Esophagus muscularis mucosa (tissue), 4 donors: ENCODE data around the gene RIPPLY2. TPM values are rescaled to one million over a fixed set of nuclear protein-coding genes. Genes with fewer than 3 reads are reported as not detected.

Source experiments
- DNase-seq: peaks from one replicate; pipeline ENCODE4 v3.0.0-alpha.2; 2017; ENCODE audit errors: extremely low spot score
- H3K27ac ChIP-seq, 4 donors: fragments of 200-600 bp; sonication (generic); replicated peaks in 1 of 4; 1 replicate in 3 of 4; 2 replicates in 1 of 4; pipeline ENCODE4 v1.5.1; 2016 to 2019; ENCODE audit warnings: mild to moderate bottlenecking in 1 of 4
- H3K27me3 ChIP-seq, 4 donors: fragments of 200-600 bp; sonication (generic); one replicate each; pipeline versions ENCODE4 v1.5.1 to v1.6.0; 2016 to 2019
- H3K36me3 ChIP-seq, 4 donors: fragments of 200-600 bp; sonication (generic); one replicate each; pipeline ENCODE4 v1.5.1; 2016 to 2019
- H3K4me1 ChIP-seq, 4 donors: fragments of 200-600 bp; sonication (generic); one replicate each; pipeline ENCODE4 v1.5.1; 2016 to 2019
- H3K4me3 ChIP-seq, 4 donors: fragments of 200-600 bp; sonication (generic); 1 replicate in 2 of 4; 2 replicates in 2 of 4; pipeline ENCODE4 v1.5.1; 2016 to 2019; ENCODE audit warnings: mild to moderate bottlenecking in 4 of 4, moderate library complexity in 1 of 4
- H3K9me3 ChIP-seq, 4 donors: fragments of 200-600 bp; sonication (generic); 1 replicate in 3 of 4; 2 replicates in 1 of 4; pipeline ENCODE4 v1.5.1; 2016 to 2019
- CTCF ChIP-seq, 3 experiments: fragments of 200-600 bp in 2 of 3; fragments of 450-650 bp in 1 of 3; sonication (generic) in 2 of 3; IDR thresholded peaks; one replicate each; pipeline ENCODE4 v1.5.1; 2017 to 2019; ENCODE audit warnings: antibody characterized with exemption in 3 of 3, mild to moderate bottlenecking in 2 of 3, moderate library complexity in 1 of 3
- EP300 ChIP-seq: sonication (generic); formaldehyde crosslinking; IDR thresholded peaks from one replicate; pipeline ENCODE4 v1.6.1; 2017; ENCODE audit warnings: antibody characterized with exemption
- POLR2A ChIP-seq: fragments of 450-650 bp; IDR thresholded peaks from one replicate; pipeline ENCODE4 v1.6.1; 2017; ENCODE audit warnings: antibody characterized with exemption, moderate library complexity, mild to moderate bottlenecking, low read depth
- POLR2AphosphoS5 ChIP-seq, 2 donors: sonication (generic); formaldehyde crosslinking; IDR thresholded peaks; one replicate each; pipeline ENCODE4 v1.6.1; 2017; ENCODE audit warnings: antibody characterized with exemption in 2 of 2
- WGBS: methylation state at CpG from one replicate; pipeline ENCODE4 v1.1.5; 2018; 5-methylcytosine and 5-hydroxymethylcytosine counted together
- intact Hi-C: fragments of 100-400 bp; cut with DNase I; formaldehyde crosslinking; loops from one replicate; pipeline ENCODE4 v1.15.1; 2023
- total RNA-seq, 4 donors: library from RNA; depleted of rRNA; stranded (reverse); fragments of >200 nt; gene quantifications; one replicate each; pipeline versions ENCODE4 v1.1.0 to v1.2.1, GENCODE V29; 2016

RIPPLY2 gene
- total RNA-seq, 4 donors from 2014 or later: not detected

DNA sequence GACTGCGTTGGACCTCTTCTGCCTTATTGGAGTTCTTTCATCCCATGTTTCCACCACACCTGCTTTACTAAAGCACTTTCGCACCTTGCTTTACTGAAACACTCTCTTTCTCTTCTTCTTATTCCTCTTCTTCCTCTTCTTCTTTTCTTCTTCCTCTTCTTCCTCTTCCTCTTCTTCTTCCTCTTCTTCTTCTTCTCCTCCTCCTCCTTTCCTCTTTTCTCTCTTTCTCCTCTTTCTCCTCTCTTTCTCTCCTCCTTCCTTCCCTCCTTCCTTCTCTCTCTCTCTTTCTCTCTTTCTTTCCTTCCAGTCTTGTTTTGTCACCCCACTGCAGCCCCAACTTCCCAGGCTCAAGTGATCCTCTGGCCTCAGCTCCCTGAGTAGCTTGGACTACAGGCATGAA is 4.0 kb upstream of the RIPPLY2 start:
- H3K9me3 ChIP-seq: no peaks in the 10 kb centered on the region
- 87% methylated on average over 2 of the region's 2 CpGs for WGBS
- H3K27me3 ChIP-seq: peaks cover 0 to 10% (median 2%) of the 10 kb centered on the region in 4 donors
- H3K4me3 ChIP-seq: no peak overlapping the region
- TF ChIP-seq CTCF (IDR thresholded peaks at IDR 0.05): no peak
- TF ChIP-seq POLR2A: no peak
- no peak for TF ChIP-seq EP300
- no peak for TF ChIP-seq POLR2AphosphoS5 (IDR thresholded peaks at IDR 0.05)
- H3K36me3 ChIP-seq: no peaks in the 10 kb centered on the region
- intact Hi-C loops: no loop called here
- no peak for DNase-seq
- H3K27ac ChIP-seq: no peak overlapping the region
- H3K4me1 ChIP-seq: peaks cover 11 to 18% (median 18%) of the 10 kb centered on the region in 4 donors

- intact Hi-C loops: loop anchor here (10.0 kb wide), 1 partner anchor 1605 kb away; the partner anchor contains the start of gene IBTK
- Histone ChIP-seq H3K27me3 (peaks cover 0 to 10% (median 2%) of the 10 kb centered on the region in 4 donors), H3K27ac (no peak overlapping the region), H3K4me1 (peaks cover 11 to 22% (median 20%) of the 10 kb centered on the region in 4 donors), H3K9me3 (no peaks in the 10 kb centered on the region), H3K4me3 (no peak overlapping the region), H3K36me3 (no peaks in the 10 kb centered on the region)
- no peak for DNase-seq
- 79% methylated on average over 3 of the region's 3 CpGs for WGBS
- TF ChIP-seq EP300: no peak
- TF ChIP-seq POLR2AphosphoS5 (IDR thresholded peaks at IDR 0.05): no peak
- TF ChIP-seq POLR2A: no peak
- no peak for TF ChIP-seq CTCF (IDR thresholded peaks at IDR 0.05)
These were observed 3.5 kb upstream of the RIPPLY2 start for GRCh38 chr6:83849610-83850009.

DNA sequence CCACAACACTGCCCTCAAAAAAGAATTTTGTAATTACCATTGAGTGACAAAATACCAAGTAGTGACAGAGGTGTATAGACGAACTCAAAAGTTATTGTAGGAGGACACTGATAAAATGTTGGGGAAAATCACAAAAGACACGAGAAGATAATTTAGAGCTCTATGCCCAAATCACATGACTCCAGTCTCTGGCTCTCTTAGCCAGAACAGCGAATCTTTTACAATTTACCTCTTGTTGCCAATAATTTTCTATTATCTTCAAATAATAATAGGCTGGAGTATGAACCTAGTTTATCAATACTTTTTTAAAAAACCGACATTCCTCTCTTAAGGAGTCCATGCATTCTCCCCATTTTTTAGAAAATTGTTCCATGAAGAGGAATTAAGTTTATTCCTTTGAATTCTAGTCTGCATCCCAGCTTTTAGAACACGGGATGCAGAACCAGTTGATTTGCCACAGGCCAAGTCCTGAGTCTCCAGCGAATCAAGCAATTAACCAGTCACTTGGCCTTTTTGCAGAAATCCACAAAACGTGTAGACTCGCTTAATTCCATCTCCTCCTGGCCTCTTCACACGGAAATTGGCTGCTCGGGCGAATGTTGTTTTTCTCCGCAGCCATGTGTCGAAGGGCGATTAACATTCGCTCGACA is 507 bp upstream of the RIPPLY2 start:
- no peak for DNase-seq
- H3K4me3 ChIP-seq: peak overlapping the region; percentile 54 to 66 (median 58)
- no peaks in the 10 kb centered on the region for H3K9me3 ChIP-seq
- H3K27me3 ChIP-seq: peaks cover 0 to 10% (median 2%) of the 10 kb centered on the region in 4 donors
- H3K27ac ChIP-seq: no peak overlapping the region
- intact Hi-C loops: loop anchor here (10.0 kb wide), 1 partner anchor 1608 kb away; the partner anchor contains the start of gene IBTK
- H3K36me3 ChIP-seq: no peaks in the 10 kb centered on the region
- TF ChIP-seq POLR2A (no peak), EP300 (no peak), POLR2AphosphoS5 (IDR thresholded peaks at IDR 0.05) (no peak), CTCF (IDR thresholded peaks at IDR 0.05) (no peak)
- H3K4me1 ChIP-seq: peaks cover 11 to 22% (median 20%) of the 10 kb centered on the region in 4 donors
- 18% methylated on average over 12 of the region's 16 CpGs for whole genome bisulfite sequencing

GRCh38 chr6:83854001-83854501 is 891 bp downstream of the RIPPLY2 start:
- H3K27me3 ChIP-seq: peaks cover 0 to 10% (median 2%) of the 10 kb centered on the region in 4 donors
- H3K36me3 ChIP-seq: no peaks in the 10 kb centered on the region
- H3K4me1 ChIP-seq: peaks cover 16 to 28% (median 26%) of the 10 kb centered on the region in 4 donors
- DNase-seq: no peak
- H3K4me3 ChIP-seq: peak overlapping the region; percentile 54 to 66 (median 58)
- intact Hi-C loops: loop anchor here (10.0 kb wide), 1 partner anchor 1609 kb away; the partner anchor contains the start of gene IBTK
- H3K27ac ChIP-seq: no peak overlapping the region
- TF ChIP-seq EP300 (no peak), POLR2AphosphoS5 (IDR thresholded peaks at IDR 0.05) (no peak), CTCF (IDR thresholded peaks at IDR 0.05) (no peak), POLR2A (no peak)
- 13% methylated on average over 18 of the region's 18 CpGs for WGBS
- H3K9me3 ChIP-seq: no peaks in the 10 kb centered on the region
